Testis (tissue), 3 donors: Measurements from ENCODE around the gene OSBP. TPM values are rescaled to one million over a fixed set of nuclear protein-coding genes. Genes with fewer than 3 reads are reported as not detected.

Experiments
- DNase-seq: peaks from one replicate; pipeline ENCODE4 v3.0.0-alpha.2; 2019
- H3K27ac ChIP-seq, 2 donors: fragments of 200-600 bp; sonication (generic); one replicate each; pipeline ENCODE4 v1.5.1; 2019
- H3K27me3 ChIP-seq: fragments of 200-600 bp; sonication (generic); one replicate; pipeline ENCODE4 v1.5.1; 2019
- H3K36me3 ChIP-seq: fragments of 200-600 bp; sonication (generic); one replicate; pipeline ENCODE4 v1.5.1; 2017; ENCODE audit warnings: low read depth; ENCODE audit errors: missing control alignments
- H3K4me1 ChIP-seq: fragments of 200-600 bp; sonication (generic); one replicate; pipeline ENCODE4 v1.5.1; 2019
- H3K4me3 ChIP-seq, 2 donors: fragments of 200-600 bp; sonication (generic); one replicate each; pipeline ENCODE4 v1.5.1; 2017 to 2019
- H3K9me3 ChIP-seq: fragments of 200-600 bp; sonication (generic); one replicate; pipeline ENCODE4 v1.5.1; 2017
- CTCF ChIP-seq, 3 experiments: fragments of 450-650 bp in 2 of 3; fragments of 200-600 bp in 1 of 3; sonication (generic) in 1 of 3; IDR thresholded peaks; one replicate each; pipeline ENCODE4 v1.5.1; 2016 to 2019; ENCODE audit warnings: antibody characterized with exemption in 3 of 3, mild to moderate bottlenecking in 2 of 3, moderate library complexity in 1 of 3
- POLR2A ChIP-seq: fragments of 450-650 bp; IDR thresholded peaks from one replicate; pipeline ENCODE4 v1.6.1; 2017; ENCODE audit warnings: antibody characterized with exemption, mild to moderate bottlenecking, moderate library complexity
- WGBS, 2 donors: methylation state at CpG; one replicate each; pipeline ENCODE4 v1.1.5; 2018; 5-methylcytosine and 5-hydroxymethylcytosine counted together
- intact Hi-C: fragments of 100-400 bp; cut with DNase I; formaldehyde crosslinking; loops from one replicate; pipeline ENCODE4 v1.15.1; 2023; ENCODE audit warnings: low total_unique reads
- polyA plus RNA-seq: library from polyadenylated mRNA; stranded (reverse); fragments of 350-450 nt; fragmentation: Illumina TruSeq; extraction: RNeasy Lipid Tissue Mini Kit (QIAGEN cat#74804); gene quantifications from one replicate; pipeline ENCODE4 v1.2.3, GENCODE V29; 2014; ENCODE audit warnings: low read depth, low replicate concordance; ENCODE audit not compliant: insufficient read depth
- total RNA-seq, 2 donors: library from RNA; depleted of rRNA; stranded (reverse); fragments of >200 nt; gene quantifications; one replicate each; pipeline ENCODE4 v1.2.3, GENCODE V29; 2016

OSBP gene
- total and polyA plus RNA-seq, 3 donors from 2014 or later = 45.0 to 63.1 (median 49.2) TPM

GRCh38 chr11:59600234-59600633 is 15.3 kb downstream of the OSBP start:
- no peaks in the 10 kb centered on the region for H3K4me1 ChIP-seq
- 90 to 96% methylated on average over 2 of the region's 2 CpGs for WGBS, 2 donors

GRCh38 chr11:59598961-59599360 is 16.6 kb downstream of the OSBP start:
- WGBS, 2 donors = 96 to 100% methylated on average over 1 of the region's 1 CpG
- DNase-seq = no peak
- H3K36me3 ChIP-seq = no peaks in the 10 kb centered on the region
- no peaks in the 10 kb centered on the region for H3K9me3 ChIP-seq
- no peaks in the 10 kb centered on the region for H3K4me1 ChIP-seq
- H3K4me3 ChIP-seq = no peak overlapping the region
- TF ChIP-seq POLR2A (no peak), CTCF (IDR thresholded peaks at IDR 0.05) (no peak)
- no peak overlapping the region for H3K27ac ChIP-seq
- intact Hi-C loops = no loop called here
- no peaks in the 10 kb centered on the region for H3K27me3 ChIP-seq

More at GRCh38 chr11:59600234-59600633, 15.3 kb downstream of the OSBP start:
- no peaks in the 10 kb centered on the region for H3K27me3 ChIP-seq
- no peaks in the 10 kb centered on the region for H3K36me3 ChIP-seq
- no peaks in the 10 kb centered on the region for H3K9me3 ChIP-seq
- no peak for DNase-seq
- H3K27ac ChIP-seq = no peak overlapping the region
- intact Hi-C loops = no loop called here
- H3K4me3 ChIP-seq = no peak overlapping the region
- no peak for TF ChIP-seq CTCF (IDR thresholded peaks at IDR 0.05)
- no peak for TF ChIP-seq POLR2A

GRCh38 chr11:59584294-59584693 is 31.3 kb downstream of the OSBP start:
- H3K36me3 ChIP-seq = no peaks in the 10 kb centered on the region
- TF ChIP-seq POLR2A = no peak
- TF ChIP-seq CTCF (IDR thresholded peaks at IDR 0.05) = no peak
- intact Hi-C loops = no loop called here

GRCh38 chr11:59582006-59582405 is 33.6 kb downstream of the OSBP start:
- TF ChIP-seq CTCF (IDR thresholded peaks at IDR 0.05) = no peak
- TF ChIP-seq POLR2A = no peak
- H3K4me3 ChIP-seq = no peak overlapping the region
- H3K4me1 ChIP-seq = no peaks in the 10 kb centered on the region
- WGBS, 2 donors = 65 to 75% methylated on average over 1 of the region's 1 CpG
- intact Hi-C loops = no loop called here
- H3K9me3 ChIP-seq = no peaks in the 10 kb centered on the region
- H3K36me3 ChIP-seq = no peaks in the 10 kb centered on the region
- DNase-seq = no peak
- no peak overlapping the region for H3K27ac ChIP-seq
- H3K27me3 ChIP-seq = no peaks in the 10 kb centered on the region

More at GRCh38 chr11:59584294-59584693, 31.3 kb downstream of the OSBP start:
- no peak for DNase-seq
- 97 to 98% methylated on average over 2 of the region's 2 CpGs for WGBS, 2 donors
- no peak overlapping the region for H3K4me3 ChIP-seq
- no peak overlapping the region for H3K27ac ChIP-seq
- H3K4me1 ChIP-seq = no peaks in the 10 kb centered on the region
- H3K27me3 ChIP-seq = no peaks in the 10 kb centered on the region
- no peaks in the 10 kb centered on the region for H3K9me3 ChIP-seq

- Histone ChIP-seq H3K27me3 (no peaks in the 10 kb centered on the region), H3K36me3 (no peaks in the 10 kb centered on the region), H3K4me1 (no peaks in the 10 kb centered on the region), H3K4me3 (no peak overlapping the region), H3K27ac (no peak overlapping the region), H3K9me3 (no peaks in the 10 kb centered on the region)
- WGBS, 2 donors = 92 to 95% methylated on average over 1 of the region's 1 CpG
- no peak for DNase-seq
- no peak for TF ChIP-seq CTCF (IDR thresholded peaks at IDR 0.05)
- TF ChIP-seq POLR2A = no peak
- intact Hi-C loops = no loop called here
Measured at GRCh38 chr11:59578369-59578768, 37.2 kb downstream of the OSBP start.
